HG02763 (cell line): ENCODE data around the gene C9orf50.
"Not testable (repeated sequence)": the region's sequence is repeated elsewhere in the genome, so short reads cannot be mapped to it uniquely, and the experiment has no call there.

Experiments used
- ATAC-seq: cut with Tn5 transposase; IDR thresholded peaks from one replicate; pipeline ENCODE4 v1.9.1; 2021; ENCODE audit warnings: mild to moderate bottlenecking, moderate library complexity; ENCODE audit not compliant: unreplicated experiment

The C9orf50 gene

GRCh38 chr9:129595903-129596540, 24.9 kb downstream of the C9orf50 start:
- ATAC-seq, result no peak

GRCh38 chr9:129595311-129595741, 25.6 kb downstream of the C9orf50 start:
- ATAC-seq, result no peak

GRCh38 chr9:129594632-129595031, 26.3 kb downstream of the C9orf50 start:
- no peak for ATAC-seq

- not testable (repeated sequence) for ATAC-seq
Observed at GRCh38 chr9:129592790-129593189, 28.1 kb downstream of the C9orf50 start.

GRCh38 chr9:129591916-129592315, 29.0 kb downstream of the C9orf50 start:
- no peak for ATAC-seq

GRCh38 chr9:129590466-129590865, 30.4 kb downstream of the C9orf50 start:
- no peak for ATAC-seq

GRCh38 chr9:129587487-129588262, 33.2 kb downstream of the C9orf50 start:
- no peak for ATAC-seq

- no peak for ATAC-seq
Observed at GRCh38 chr9:129586685-129587084, 34.2 kb downstream of the C9orf50 start.

GRCh38 chr9:129586245-129586644, 34.7 kb downstream of the C9orf50 start:
- no peak for ATAC-seq

GRCh38 chr9:129585352-129585751, 35.5 kb downstream of the C9orf50 start:
- no peak for ATAC-seq

GRCh38 chr9:129584136-129584535, 36.8 kb downstream of the C9orf50 start:
- no peak for ATAC-seq

- ATAC-seq, result no peak
Observed at GRCh38 chr9:129583308-129584038, 37.4 kb downstream of the C9orf50 start.

- ATAC-seq, result no peak
Observed at GRCh38 chr9:129582855-129583254, 38.0 kb downstream of the C9orf50 start.

- no peak for ATAC-seq
Observed at GRCh38 chr9:129581505-129582189, 39.3 kb downstream of the C9orf50 start.

GRCh38 chr9:129580211-129580915, 40.5 kb downstream of the C9orf50 start:
- ATAC-seq, result peak; percentile 49

GRCh38 chr9:129579294-129579693, 41.6 kb downstream of the C9orf50 start:
- no peak for ATAC-seq

GRCh38 chr9:129576546-129577543, 44.1 kb downstream of the C9orf50 start:
- ATAC-seq, result no peak

- no peak for ATAC-seq
Observed at GRCh38 chr9:129575818-129576217, 45.1 kb downstream of the C9orf50 start.

- no peak for ATAC-seq
Observed at GRCh38 chr9:129574911-129575585, 45.9 kb downstream of the C9orf50 start.
